Vagina (tissue), 2 donors: ENCODE measurements around the gene ZNF467. TPM values are rescaled to one million over a fixed set of nuclear protein-coding genes. Genes with fewer than 3 reads are reported as not detected.

Source experiments
- DNase-seq, 2 donors: peaks; one replicate each; pipeline ENCODE4 v3.0.0-alpha.2; 2017; ENCODE audit errors: extremely low spot score in 2 of 2
- H3K27ac ChIP-seq: fragments of 200-600 bp; sonication (generic); one replicate; pipeline ENCODE4 v1.5.1; 2019
- H3K27me3 ChIP-seq: fragments of 200-600 bp; sonication (generic); one replicate; pipeline ENCODE4 v1.5.1; 2019
- H3K36me3 ChIP-seq, 2 donors: fragments of 200-600 bp; sonication (generic); one replicate each; pipeline ENCODE4 v1.5.1; 2017 to 2019
- H3K4me1 ChIP-seq: fragments of 200-600 bp; sonication (generic); one replicate; pipeline ENCODE4 v1.5.1; 2019
- H3K4me3 ChIP-seq, 2 donors: fragments of 200-600 bp; sonication (generic); 1 replicate in 1 of 2; 2 replicates in 1 of 2; pipeline ENCODE4 v1.5.1; 2016 to 2019
- H3K9me3 ChIP-seq: fragments of 200-600 bp; sonication (generic); one replicate; pipeline ENCODE4 v1.5.1; 2019
- POLR2A ChIP-seq, 2 donors: fragments of 450-650 bp; IDR thresholded peaks; one replicate each; pipeline ENCODE4 v1.6.1; 2017; ENCODE audit warnings: antibody characterized with exemption in 2 of 2, mild to moderate bottlenecking in 2 of 2, moderate library complexity in 2 of 2
- POLR2AphosphoS5 ChIP-seq, 2 donors: sonication (generic); formaldehyde crosslinking; IDR thresholded peaks; one replicate each; pipeline ENCODE4 v1.9.0; 2017; ENCODE audit warnings: antibody characterized with exemption in 2 of 2, mild to moderate bottlenecking in 2 of 2, low read depth in 1 of 2; ENCODE audit not compliant: insufficient read depth in 1 of 2
- intact Hi-C: fragments of 100-400 bp; cut with DNase I; formaldehyde crosslinking; loops from one replicate; pipeline ENCODE4 v1.15.1; 2023
- total RNA-seq: library from RNA; depleted of rRNA; stranded (reverse); fragments of >200 nt; gene quantifications from one replicate; pipeline ENCODE4 v1.2.3, GENCODE V29; 2016
- TF ChIP-seq, protein P1 (sequence below), 3 experiments: fragments of 450-650 bp in 2 of 3; fragments of 200-600 bp in 1 of 3; sonication (generic) in 1 of 3; IDR thresholded peaks; one replicate each; pipeline ENCODE4 v1.5.1; 2017 to 2019; ENCODE audit warnings: antibody characterized with exemption in 3 of 3, mild to moderate bottlenecking in 2 of 3, moderate library complexity in 2 of 3

Gene ZNF467
- total RNA-seq, 1 donor from 2014 or later: 13.3 TPM

DNA sequence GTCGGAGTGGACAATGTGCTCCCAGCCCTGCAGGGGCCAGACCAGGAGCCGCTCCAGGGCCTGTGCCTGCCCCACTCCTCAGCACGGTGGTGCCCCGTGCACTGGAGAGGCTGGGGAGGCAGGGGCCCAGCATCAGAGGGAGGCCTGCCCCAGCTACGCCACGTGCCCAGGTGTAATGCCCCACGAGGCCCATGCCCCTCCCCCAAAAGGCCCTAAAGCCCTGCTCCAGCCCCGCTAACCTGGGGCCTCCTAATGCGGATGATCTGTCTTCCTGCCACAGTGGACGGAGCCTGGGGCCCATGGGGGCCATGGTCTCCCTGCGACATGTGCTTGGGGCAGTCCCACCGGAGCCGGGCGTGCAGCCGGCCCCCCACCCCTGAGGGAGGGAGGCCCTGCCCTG, 41.1 kb upstream of the ZNF467 start:
- intact Hi-C loops: no loop called here
- Histone ChIP-seq H3K4me3 (no peak overlapping the region), H3K27ac (no peak overlapping the region), H3K27me3 (no peaks in the 10 kb centered on the region), H3K4me1 (no peaks in the 10 kb centered on the region), H3K36me3 (no peaks in the 10 kb centered on the region), H3K9me3 (no peaks in the 10 kb centered on the region)
- TF ChIP-seq, protein P1, sequence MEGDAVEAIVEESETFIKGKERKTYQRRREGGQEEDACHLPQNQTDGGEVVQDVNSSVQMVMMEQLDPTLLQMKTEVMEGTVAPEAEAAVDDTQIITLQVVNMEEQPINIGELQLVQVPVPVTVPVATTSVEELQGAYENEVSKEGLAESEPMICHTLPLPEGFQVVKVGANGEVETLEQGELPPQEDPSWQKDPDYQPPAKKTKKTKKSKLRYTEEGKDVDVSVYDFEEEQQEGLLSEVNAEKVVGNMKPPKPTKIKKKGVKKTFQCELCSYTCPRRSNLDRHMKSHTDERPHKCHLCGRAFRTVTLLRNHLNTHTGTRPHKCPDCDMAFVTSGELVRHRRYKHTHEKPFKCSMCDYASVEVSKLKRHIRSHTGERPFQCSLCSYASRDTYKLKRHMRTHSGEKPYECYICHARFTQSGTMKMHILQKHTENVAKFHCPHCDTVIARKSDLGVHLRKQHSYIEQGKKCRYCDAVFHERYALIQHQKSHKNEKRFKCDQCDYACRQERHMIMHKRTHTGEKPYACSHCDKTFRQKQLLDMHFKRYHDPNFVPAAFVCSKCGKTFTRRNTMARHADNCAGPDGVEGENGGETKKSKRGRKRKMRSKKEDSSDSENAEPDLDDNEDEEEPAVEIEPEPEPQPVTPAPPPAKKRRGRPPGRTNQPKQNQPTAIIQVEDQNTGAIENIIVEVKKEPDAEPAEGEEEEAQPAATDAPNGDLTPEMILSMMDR (IDR thresholded peaks at IDR 0.05): no peak
- no peak for TF ChIP-seq POLR2AphosphoS5 (IDR thresholded peaks at IDR 0.05; ENCODE audit: insufficient read depth in 1 of 2, low read depth in 1 of 2)
- no peak for TF ChIP-seq POLR2A (IDR thresholded peaks at IDR 0.05)
- no peak for DNase-seq

DNA sequence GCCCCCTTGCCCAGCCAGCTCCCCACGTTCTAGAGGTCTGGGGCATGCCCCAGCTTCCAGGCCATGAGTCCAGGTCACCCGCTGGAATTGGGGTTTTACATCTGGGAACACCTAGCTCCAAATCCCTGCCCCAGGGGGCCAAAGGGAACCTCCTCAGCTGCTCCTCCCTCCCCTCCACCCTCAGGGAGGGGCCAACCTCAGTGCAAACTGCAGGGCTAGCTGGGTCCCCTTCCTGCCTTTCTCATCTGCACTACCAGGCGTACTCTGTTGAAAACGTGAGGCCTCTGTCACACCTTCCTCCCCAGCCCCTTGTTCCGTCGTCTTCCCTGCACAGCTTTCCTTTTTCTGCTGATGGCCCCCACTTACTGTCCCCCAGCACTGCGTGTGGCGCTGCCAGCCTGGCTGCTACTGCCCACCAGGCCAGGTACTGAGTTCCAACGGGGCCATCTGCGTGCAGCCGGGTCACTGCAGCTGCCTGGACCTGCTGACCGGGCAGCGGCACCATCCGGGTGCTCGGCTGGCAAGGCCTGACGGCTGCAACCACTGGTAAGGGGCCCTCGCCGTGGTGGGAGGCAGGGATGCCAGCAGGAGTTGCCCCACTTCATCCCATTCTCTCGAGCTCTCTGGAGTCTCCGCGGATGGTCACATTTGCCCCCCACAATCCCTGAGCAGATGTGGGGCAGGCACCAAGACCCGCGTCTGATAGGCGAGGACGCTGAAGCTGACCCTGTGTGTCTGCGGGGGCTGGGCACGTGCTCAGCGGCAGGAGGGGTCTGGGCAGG, 40.1 kb upstream of the ZNF467 start:
- Histone ChIP-seq H3K36me3 (no peaks in the 10 kb centered on the region), H3K27me3 (no peaks in the 10 kb centered on the region), H3K27ac (no peak overlapping the region), H3K9me3 (no peaks in the 10 kb centered on the region), H3K4me1 (no peaks in the 10 kb centered on the region), H3K4me3 (no peak overlapping the region)
- DNase-seq: no peak
- intact Hi-C loops: no loop called here
- TF ChIP-seq POLR2AphosphoS5 (IDR thresholded peaks at IDR 0.05; ENCODE audit: insufficient read depth in 1 of 2, low read depth in 1 of 2): no peak
- TF ChIP-seq, protein P1 (IDR thresholded peaks at IDR 0.05): no peak
- no peak for TF ChIP-seq POLR2A (IDR thresholded peaks at IDR 0.05)

DNA sequence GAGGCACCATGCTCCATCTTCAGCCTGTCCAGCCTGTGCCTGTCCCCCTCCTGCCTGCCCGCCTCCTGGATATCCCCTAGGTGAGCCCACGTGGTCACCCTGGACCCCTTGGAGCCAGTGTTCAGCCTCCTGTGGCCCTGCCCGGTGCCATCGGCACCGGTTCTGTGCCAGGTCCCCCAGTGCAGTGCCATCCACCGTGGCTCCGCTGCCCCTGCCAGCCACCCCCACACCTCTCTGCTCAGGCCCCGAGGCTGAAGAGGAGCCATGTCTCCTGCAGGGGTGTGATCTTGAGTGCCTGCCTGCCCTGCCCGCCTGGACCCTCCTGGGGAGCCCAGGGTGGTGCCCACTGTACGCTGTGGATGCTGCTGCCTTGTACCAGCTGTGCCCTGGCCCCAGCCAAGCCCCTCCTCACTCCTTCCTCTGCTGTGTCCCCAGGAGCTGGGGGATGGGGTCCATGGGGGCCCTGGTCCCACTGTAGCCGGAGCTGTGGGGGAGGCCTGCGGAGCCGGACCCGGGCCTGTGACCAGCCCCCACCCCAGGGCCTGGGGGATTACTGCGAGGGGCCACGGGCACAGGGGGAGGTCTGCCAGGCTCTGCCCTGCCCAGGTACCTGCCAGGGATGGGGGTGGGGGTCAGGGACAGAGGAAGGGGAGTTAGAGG, 38.6 kb upstream of the ZNF467 start:
- Histone ChIP-seq H3K27me3 (no peaks in the 10 kb centered on the region), H3K9me3 (no peaks in the 10 kb centered on the region), H3K4me3 (no peak overlapping the region), H3K36me3 (no peaks in the 10 kb centered on the region), H3K27ac (no peak overlapping the region), H3K4me1 (no peaks in the 10 kb centered on the region)
- TF ChIP-seq POLR2AphosphoS5 (IDR thresholded peaks at IDR 0.05; ENCODE audit: insufficient read depth in 1 of 2, low read depth in 1 of 2) (no peak), POLR2A (IDR thresholded peaks at IDR 0.05) (no peak)
- DNase-seq: no peak
- intact Hi-C loops: no loop called here

DNA sequence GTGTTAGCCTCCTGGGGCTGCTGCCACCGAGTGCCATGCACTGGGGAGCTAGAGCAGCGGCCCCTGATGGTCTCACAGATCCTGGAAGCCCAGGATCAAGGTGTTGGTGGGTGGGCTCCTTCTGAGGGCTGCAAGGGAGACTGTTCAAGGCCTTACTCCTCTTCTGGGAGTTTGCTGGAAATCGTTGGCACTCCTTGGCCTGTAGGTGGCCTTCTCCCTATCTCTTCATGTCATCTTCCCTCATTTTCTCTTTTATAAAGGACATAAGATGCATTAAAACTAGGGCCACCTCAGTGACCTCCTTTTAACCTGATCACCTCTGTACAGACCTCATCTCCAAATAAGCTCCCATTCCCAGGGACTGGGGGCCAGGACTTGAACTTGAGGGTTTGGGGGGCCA, 37.8 kb upstream of the ZNF467 start:
- Histone ChIP-seq H3K9me3 (no peaks in the 10 kb centered on the region), H3K27ac (no peak overlapping the region), H3K27me3 (no peaks in the 10 kb centered on the region), H3K4me3 (no peak overlapping the region), H3K4me1 (no peaks in the 10 kb centered on the region), H3K36me3 (no peaks in the 10 kb centered on the region)
- DNase-seq: no peak
- intact Hi-C loops: no loop called here
- TF ChIP-seq POLR2A (IDR thresholded peaks at IDR 0.05) (no peak), POLR2AphosphoS5 (IDR thresholded peaks at IDR 0.05; ENCODE audit: insufficient read depth in 1 of 2, low read depth in 1 of 2) (no peak)
- TF ChIP-seq, protein P1 (IDR thresholded peaks at IDR 0.05): no peak

DNA sequence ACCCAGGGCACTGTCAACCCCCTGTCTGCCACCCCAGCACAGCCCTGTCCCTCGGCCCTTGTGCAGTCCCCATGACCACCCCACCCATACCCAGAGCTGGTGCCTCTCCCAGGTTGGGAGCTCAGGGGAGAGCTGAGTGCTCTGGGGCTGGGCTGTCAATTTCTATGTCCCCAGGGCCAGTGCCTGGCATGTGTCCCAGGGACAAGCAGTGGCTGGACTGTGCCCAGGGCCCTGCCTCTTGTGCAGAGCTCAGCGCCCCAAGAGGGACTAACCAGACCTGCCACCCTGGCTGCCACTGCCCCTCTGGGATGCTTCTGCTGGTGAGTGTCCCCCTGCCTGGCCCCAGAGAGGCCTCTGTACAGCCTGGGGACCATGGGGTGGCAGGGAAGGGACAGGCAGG, 35.8 kb upstream of the ZNF467 start:
- TF ChIP-seq POLR2A (IDR thresholded peaks at IDR 0.05) (no peak), POLR2AphosphoS5 (IDR thresholded peaks at IDR 0.05; ENCODE audit: insufficient read depth in 1 of 2, low read depth in 1 of 2) (no peak)
- TF ChIP-seq, protein P1 (IDR thresholded peaks at IDR 0.05): no peak
- no peak overlapping the region for H3K4me3 ChIP-seq
- no peaks in the 10 kb centered on the region for H3K9me3 ChIP-seq
- H3K27me3 ChIP-seq: no peaks in the 10 kb centered on the region
- intact Hi-C loops: no loop called here
- H3K27ac ChIP-seq: no peak overlapping the region
- H3K36me3 ChIP-seq: no peaks in the 10 kb centered on the region
- no peak for DNase-seq
- H3K4me1 ChIP-seq: no peaks in the 10 kb centered on the region
